K562 (cell line): Measurements from ENCODE around the gene OR2S2. TPM values are rescaled to one million over a fixed set of nuclear protein-coding genes. Genes with fewer than 3 reads are reported as not detected.

ENCODE experiments used
- CREM ChIP-seq: IDR thresholded peaks from 2 replicates; pipeline ENCODE4 v1.6.1; 2014; ENCODE audit warnings: antibody characterized with exemption, low read depth
- ETV6 ChIP-seq, 3 experiments: fragments of 150-350 bp in 1 of 3; sonication (generic) in 1 of 3; formaldehyde crosslinking in 1 of 3; IDR thresholded peaks; 2 replicates each; pipeline versions ENCODE4 v1.6.1 to v1.8.0; 2014 to 2022; ENCODE audit warnings: borderline replicate concordance in 2 of 3, low read depth in 2 of 3, antibody characterized with exemption in 1 of 3, low read length in 1 of 3, mild to moderate bottlenecking in 1 of 3, missing genetic modification reagents in 1 of 3
- FOS ChIP-seq: IDR thresholded peaks from 3 replicates; pipeline ENCODE4 v1.6.1; 2011; ENCODE audit not compliant: insufficient read length; ENCODE audit errors: extremely low read depth
- FOSL1 ChIP-seq: fragments of 200-800 bp; sonication (Bioruptor generic); conservative IDR thresholded peaks from 2 replicates; pipeline ENCODE4 v1.6.1; 2016; ENCODE audit warnings: missing genetic modification characterization, missing compliant biosample characterization
- MYNN ChIP-seq, 2 experiments: sonication (generic); formaldehyde crosslinking in 1 of 2; IDR thresholded peaks; 2 replicates each; pipeline versions ENCODE4 v1.5.0 to v1.6.1; 2016 to 2020; ENCODE audit warnings: antibody characterized with exemption in 1 of 2, missing genetic modification reagents in 1 of 2
- PHF20 ChIP-seq: fragments of 450-650 bp; IDR thresholded peaks from 2 replicates; pipeline ENCODE4 v1.6.1; 2018; ENCODE audit not compliant: partially characterized antibody
- RNF219 ChIP-seq: fragments of 250-450 bp; sonication (Bioruptor Pico); IDR thresholded peaks from 2 replicates; pipeline ENCODE4 v1.5.0; 2022; ENCODE audit warnings: mild to moderate bottlenecking
- RREB1 ChIP-seq: fragments of 250-450 bp; sonication (Bioruptor Pico); IDR thresholded peaks from 2 replicates; pipeline ENCODE4 v1.4.0; 2020
- TAF9B ChIP-seq: fragments of 450-650 bp; IDR thresholded peaks from 2 replicates; pipeline ENCODE4 v1.6.1; 2018; ENCODE audit warnings: mild to moderate bottlenecking; ENCODE audit not compliant: partially characterized antibody
- TOE1 ChIP-seq, 2 experiments: fragments of 450-650 bp in 1 of 2; sonication (generic) in 1 of 2; formaldehyde crosslinking in 1 of 2; IDR thresholded peaks; 2 replicates each; pipeline versions ENCODE4 v1.7.1 to v1.8.0; 2016 to 2022; ENCODE audit warnings: borderline replicate concordance in 2 of 2, mild to moderate bottlenecking in 2 of 2, antibody characterized with exemption in 1 of 2, inconsistent platforms in 1 of 2, low read depth in 1 of 2, missing genetic modification reagents in 1 of 2, moderate library complexity in 1 of 2
- ZFX ChIP-seq: sonication (generic); formaldehyde crosslinking; IDR thresholded peaks from 2 replicates; pipeline ENCODE4 v1.8.0; 2022; ENCODE audit warnings: mild to moderate bottlenecking, missing genetic modification reagents, moderate library complexity
- ZNF134 ChIP-seq: fragments of 250-450 bp; sonication (Bioruptor Pico); conservative IDR thresholded peaks from 2 replicates; pipeline ENCODE4 v1.4.0; 2020
- ZNF239 ChIP-seq: fragments of 250-450 bp; sonication (Bioruptor Pico); IDR thresholded peaks from 2 replicates; pipeline ENCODE4 v1.4.0; 2020; ENCODE audit warnings: mild to moderate bottlenecking
- ZNF324 ChIP-seq: fragments of 250-450 bp; sonication (Bioruptor Pico); IDR thresholded peaks from 2 replicates; pipeline ENCODE4 v1.4.0; 2020; ENCODE audit warnings: mild to moderate bottlenecking
- ZNF408 ChIP-seq: fragments of 250-450 bp; sonication (Bioruptor Pico); IDR thresholded peaks from 2 replicates; pipeline ENCODE4 v1.4.0; 2020; ENCODE audit warnings: low read depth, mild to moderate bottlenecking, moderate library complexity
- ZNF639 ChIP-seq, 2 experiments: fragments of 200-800 bp in 1 of 2; sonication (Bioruptor generic) in 1 of 2; sonication (generic) in 1 of 2; formaldehyde crosslinking in 1 of 2; IDR thresholded peaks in 1 of 2; conservative IDR thresholded peaks in 1 of 2; 2 replicates each; pipeline versions ENCODE4 v1.5.0 to v1.6.1; 2016 to 2020; ENCODE audit warnings: missing compliant biosample characterization in 1 of 2, missing genetic modification characterization in 1 of 2, missing genetic modification reagents in 1 of 2
- polyA plus RNA-seq, 8 experiments: library from polyadenylated mRNA; depleted of rRNA in 4 of 8; stranded (reverse) in 5 of 8; unstranded in 3 of 8; fragments of >200 nt; fragmentation: Nextera tagmentation in 2 of 8; fragmentation: Illumina TruSeq in 1 of 8; extraction: Ambion mirVana in 2 of 8; extraction: Trizol in 1 of 8; gene quantifications; 2 replicates each; pipeline versions ENCODE4 v1.2.1 to v1.2.3, GENCODE V29; 2011 to 2014; ENCODE audit warnings: inconsistent platforms in 1 of 8, missing spikeins in 1 of 8
- total RNA-seq, 7 experiments: library from RNA; depleted of rRNA in 6 of 7; stranded (reverse); fragments of >200 nt in 6 of 7; fragmentation: Illumina TruSeq in 2 of 7; extraction: Trizol in 2 of 7; gene quantifications; 2 replicates each; pipeline versions ENCODE4 v1.2.1 to v1.2.3, GENCODE V29; 2011 to 2021; ENCODE audit warnings: low replicate concordance in 1 of 7

OR2S2 gene
- total and polyA plus RNA-seq, 9 of the 15 experiments (the other 6 are each of a cell fraction or from before 2014, with no cell fraction given): not detected

GRCh38 chr9:36006549-36007315, 48.8 kb upstream of the OR2S2 start (continued):
- TF ChIP-seq MYNN (IDR thresholded peaks at IDR 0.05) (peak; percentile 30; the same call in 1 of the 2 replicates), MYNN (CRISPR knock-in tag; IDR thresholded peaks at IDR 0.05) (no peak), ZNF239 (CRISPR knock-in tag) (no peak), FOSL1 (tag) (0 out of 2 replicates have a peak, but pooled peaks have one; percentile 21), RREB1 (CRISPR knock-in tag) (no peak), RNF219 (CRISPR knock-in tag) (no peak), PHF20 (no peak), ZNF639 (CRISPR knock-in tag; conservative IDR thresholded peaks at IDR 0.05 in 1 of 2, IDR thresholded peaks at IDR 0.05 in 1 of 2) (0 out of 4 replicates have a peak, but pooled peaks of 1 of the 2 experiments have one; percentile 43), TOE1 (IDR thresholded peaks at IDR 0.05; ENCODE audit: borderline replicate concordance) (no peak), TOE1 (CRISPR knock-in tag; IDR thresholded peaks at IDR 0.05; ENCODE audit: borderline replicate concordance, low read depth) (no peak), ETV6 (IDR thresholded peaks at IDR 0.05; ENCODE audit: borderline replicate concordance in 1 of 2, low read depth in 2 of 2, low read length in 1 of 2) (peak; percentile 51 to 94; a peak in 3 of 4 replicates), ETV6 (CRISPR knock-in tag; IDR thresholded peaks at IDR 0.05; ENCODE audit: borderline replicate concordance) (no peak), ZNF134 (CRISPR knock-in tag) (no peak), FOS (no peak), ZNF324 (CRISPR knock-in tag) (no peak), ZFX (CRISPR knock-in tag) (no peak), ZNF408 (CRISPR knock-in tag) (no peak), TAF9B (no peak), CREM (peak; percentile 25; the same call in 1 of the 2 replicates)
